ENCODE measurements around the gene SLC31A2. TPM values are rescaled to one million over a fixed set of nuclear protein-coding genes. Genes with fewer than 3 reads are reported as not detected.

SLC31A2 gene, protein sequence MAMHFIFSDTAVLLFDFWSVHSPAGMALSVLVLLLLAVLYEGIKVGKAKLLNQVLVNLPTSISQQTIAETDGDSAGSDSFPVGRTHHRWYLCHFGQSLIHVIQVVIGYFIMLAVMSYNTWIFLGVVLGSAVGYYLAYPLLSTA
- total RNA-seq (2014; rRNA removed; shearing (Covaris generic)): 2.1 and 2.3 TPM in 2 replicates

GRCh38 chr9:113150670-113151611, at the start of gene SLC31A2:
SLC31A2 (plus strand) TSS chr9:113151007; CDS start chr9:113151075, 68 bp downstream.

Other genes starting within 250 kb of the SLC31A2 start
- 3.1 and 4.7 TPM in 2 replicates for gene ZNF883, start 138.8 kb upstream of the SLC31A2 start, total RNA-seq (2014; rRNA removed; shearing (Covaris generic))
- gene ZFP37, start 94.3 kb upstream of the SLC31A2 start, total RNA-seq (2014; rRNA removed; shearing (Covaris generic)): 1.7 and 2.0 TPM in 2 replicates
- gene FKBP15, start 70.3 kb downstream of the SLC31A2 start, total RNA-seq (2014; rRNA removed; shearing (Covaris generic)): 16.3 and 19.4 TPM in 2 replicates
- 20.7 and 25.4 TPM in 2 replicates for gene SLC31A1, start 70.5 kb downstream of the SLC31A2 start, total RNA-seq (2014; rRNA removed; shearing (Covaris generic))
- 40.4 and 53.9 TPM in 2 replicates for gene CDC26, start 124.6 kb downstream of the SLC31A2 start, total RNA-seq (2014; rRNA removed; shearing (Covaris generic))
- 54.8 and 67.0 TPM in 2 replicates for gene PRPF4, start 124.7 kb downstream of the SLC31A2 start, total RNA-seq (2014; rRNA removed; shearing (Covaris generic))
- not detected in 2 replicates for gene RNF183, start 152.4 kb downstream of the SLC31A2 start, total RNA-seq (2014; rRNA removed; shearing (Covaris generic))
- 1.2 and 1.3 TPM in 2 replicates for gene WDR31, start 189.3 kb downstream of the SLC31A2 start, total RNA-seq (2014; rRNA removed; shearing (Covaris generic))
- gene BSPRY, start 198.5 kb downstream of the SLC31A2 start, total RNA-seq (2014; rRNA removed; shearing (Covaris generic)): not detected in 2 replicates
- gene HDHD3, start 226.0 kb downstream of the SLC31A2 start, total RNA-seq (2014; rRNA removed; shearing (Covaris generic)): 7.3 and 9.9 TPM in 2 replicates

Data from A375 (cell line).